AG10803 (cell line): ENCODE results near the gene RPS16.

Experiments
- DNase-seq: peaks from one replicate; pipeline ENCODE4 v3.0.0; 2010; ENCODE audit warnings: low read depth
- H3K4me3 ChIP-seq: 2 replicates; pipeline ENCODE4 v1.5.1; 2011; ENCODE audit warnings: mild to moderate bottlenecking, low read length, control low read depth
- TF ChIP-seq, protein P1 (sequence below): conservative IDR thresholded peaks from 2 replicates; pipeline ENCODE4 v1.5.1; 2011; ENCODE audit warnings: mild to moderate bottlenecking, low read length, control low read depth, inconsistent platforms

RPS16 gene

DNA sequence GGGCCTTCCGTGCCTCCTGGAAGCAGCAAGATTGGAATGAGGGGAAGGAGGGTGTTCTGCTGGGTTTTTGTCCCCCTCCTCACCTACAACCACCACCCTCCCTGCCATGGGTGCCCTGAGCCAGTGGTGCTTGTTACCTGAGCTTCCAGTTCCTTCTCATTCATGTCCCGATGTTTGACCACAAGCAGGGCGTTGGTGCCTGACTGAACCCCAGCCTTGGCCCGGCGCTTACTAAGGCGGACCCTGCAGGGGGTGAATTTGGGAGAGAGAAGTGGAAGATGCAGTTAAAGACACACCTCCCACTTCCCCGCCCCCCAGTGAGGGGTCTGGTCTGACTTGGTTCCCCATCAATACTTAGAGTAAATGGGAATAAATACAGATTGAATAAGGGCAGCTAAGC lies 49.2 kb downstream of the RPS16 start:
- H3K4me3 ChIP-seq, result no peak overlapping the region
- no peak for DNase-seq
- TF ChIP-seq, protein P1, sequence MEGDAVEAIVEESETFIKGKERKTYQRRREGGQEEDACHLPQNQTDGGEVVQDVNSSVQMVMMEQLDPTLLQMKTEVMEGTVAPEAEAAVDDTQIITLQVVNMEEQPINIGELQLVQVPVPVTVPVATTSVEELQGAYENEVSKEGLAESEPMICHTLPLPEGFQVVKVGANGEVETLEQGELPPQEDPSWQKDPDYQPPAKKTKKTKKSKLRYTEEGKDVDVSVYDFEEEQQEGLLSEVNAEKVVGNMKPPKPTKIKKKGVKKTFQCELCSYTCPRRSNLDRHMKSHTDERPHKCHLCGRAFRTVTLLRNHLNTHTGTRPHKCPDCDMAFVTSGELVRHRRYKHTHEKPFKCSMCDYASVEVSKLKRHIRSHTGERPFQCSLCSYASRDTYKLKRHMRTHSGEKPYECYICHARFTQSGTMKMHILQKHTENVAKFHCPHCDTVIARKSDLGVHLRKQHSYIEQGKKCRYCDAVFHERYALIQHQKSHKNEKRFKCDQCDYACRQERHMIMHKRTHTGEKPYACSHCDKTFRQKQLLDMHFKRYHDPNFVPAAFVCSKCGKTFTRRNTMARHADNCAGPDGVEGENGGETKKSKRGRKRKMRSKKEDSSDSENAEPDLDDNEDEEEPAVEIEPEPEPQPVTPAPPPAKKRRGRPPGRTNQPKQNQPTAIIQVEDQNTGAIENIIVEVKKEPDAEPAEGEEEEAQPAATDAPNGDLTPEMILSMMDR, result no peak

DNA sequence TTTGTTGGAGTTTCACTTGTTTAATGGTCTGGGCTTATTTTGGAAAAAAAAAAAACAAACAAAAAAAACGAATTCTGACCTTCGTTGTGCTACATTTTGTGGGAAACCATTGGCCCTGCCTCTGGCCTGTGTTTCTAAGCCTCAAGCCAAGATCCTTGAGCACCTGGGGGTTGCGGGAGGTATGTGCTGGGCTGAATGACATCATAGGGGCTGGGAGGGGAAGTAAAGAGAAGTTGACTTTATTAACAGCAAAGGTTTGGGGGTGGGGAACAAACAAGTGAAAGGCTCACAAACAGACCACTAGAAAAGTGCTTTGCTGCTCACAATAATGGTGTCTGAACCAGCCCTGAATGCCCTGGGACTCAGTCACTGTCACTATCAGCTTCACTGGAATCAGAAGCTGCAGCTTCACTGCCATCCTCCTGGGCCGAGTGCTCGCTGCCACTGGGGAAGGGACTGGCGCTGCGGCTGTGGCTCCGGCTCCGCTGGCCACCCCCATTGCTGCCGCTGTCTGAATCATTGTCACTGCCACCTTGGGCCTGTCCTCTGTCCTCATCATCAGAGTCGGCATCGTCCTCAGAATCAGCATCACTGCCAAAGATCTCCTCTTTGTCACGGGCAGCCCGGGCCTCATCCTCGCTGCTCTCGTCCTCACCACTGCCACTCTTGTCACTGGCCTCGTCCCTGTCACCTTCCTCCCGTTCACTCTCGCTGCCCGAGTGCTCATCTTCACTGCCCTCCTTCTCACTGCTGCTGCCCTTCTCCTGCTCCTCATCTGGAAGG lies 49.9 kb downstream of the RPS16 start:
- DNase-seq, result no peak
- no peak overlapping the region for H3K4me3 ChIP-seq
- TF ChIP-seq, protein P1, result no peak

DNA sequence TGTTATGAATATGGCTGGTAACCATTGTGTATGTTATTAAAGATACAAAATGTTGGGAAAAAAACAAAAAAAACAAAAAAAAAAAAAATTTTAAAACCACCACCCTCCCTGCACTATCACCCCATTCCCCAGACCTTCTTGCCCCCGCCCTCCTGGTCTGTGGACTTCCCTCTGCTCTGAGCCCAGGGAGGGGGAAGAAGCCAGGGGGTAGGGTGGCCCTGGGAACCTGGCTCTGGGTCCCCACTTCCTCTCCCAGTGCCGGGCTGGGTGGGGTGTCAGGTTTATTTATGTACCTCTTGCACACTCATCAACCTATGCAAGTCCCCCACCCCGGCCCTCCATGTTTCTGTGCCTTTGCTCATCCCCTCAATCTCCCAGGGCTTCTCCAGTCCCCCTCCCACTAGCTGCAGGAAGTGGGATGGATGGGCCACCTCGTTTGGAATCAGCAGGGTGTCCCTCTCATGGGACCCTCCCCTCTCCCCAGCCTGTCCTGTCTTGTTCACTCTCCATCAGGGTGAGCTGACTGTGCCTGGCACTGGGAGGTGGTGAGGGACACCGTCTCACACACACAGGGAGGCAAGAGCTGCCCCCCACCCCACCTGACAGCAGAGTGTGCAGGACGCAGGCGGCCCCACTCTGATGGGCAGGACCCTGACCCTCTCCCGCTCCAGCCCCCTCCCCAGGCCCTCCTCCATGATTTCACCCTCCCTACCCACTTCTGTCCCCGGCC lies 50.7 kb downstream of the RPS16 start:
- no peak overlapping the region for H3K4me3 ChIP-seq
- DNase-seq, result no peak
- TF ChIP-seq, protein P1, result no peak
